B cell (primary cell): Measurements from ENCODE around the gene TMEM115. TPM values are rescaled to one million over a fixed set of nuclear protein-coding genes. Genes with fewer than 3 reads are reported as not detected.

Experiments used
- ATAC-seq: fragments of 200-7000 bp; cut with Tn5 transposase; one replicate; pipeline ENCODE4 v1.10.0; 2021; ENCODE audit warnings: low read depth, mild to moderate bottlenecking, moderate number of reproducible peaks, moderate library complexity
- CTCF ChIA-PET: fragments of 350-600 bp; sonication (Branson Sonifier 250); formaldehyde crosslinking; loops from one replicate; lab custom pipeline; 2021; ENCODE audit warnings: antibody characterized with exemption, inconsistent platforms; lab: Charles Lee
- POLR2A ChIA-PET: fragments of 350-600 bp; sonication (Branson Sonifier 250); formaldehyde crosslinking; loops from one replicate; lab custom pipeline; 2021; ENCODE audit warnings: antibody characterized with exemption; lab: Charles Lee
- DNase-seq: peaks from one replicate; pipeline ENCODE4 v3.0.0; 2013
- H2AFZ ChIP-seq: 2 replicates; pipeline ENCODE4 v1.6.1; 2012; ENCODE audit warnings: mild to moderate bottlenecking, low read depth, low read length; ENCODE audit not compliant: insufficient read depth, poor library complexity, severe bottlenecking
- H3K27ac ChIP-seq, 2 donors: 1 replicate in 1 of 2; 2 replicates in 1 of 2; pipeline ENCODE4 v1.5.1; 2012 to 2013; ENCODE audit warnings: low read length in 2 of 2, mild to moderate bottlenecking in 2 of 2, moderate library complexity in 1 of 2
- H3K27me3 ChIP-seq, 4 experiments: fragments of 200-600 bp in 1 of 4; sonication (generic) in 1 of 4; replicated peaks in 1 of 4; 1 replicate in 2 of 4; 2 replicates in 2 of 4; pipeline versions ENCODE4 v1.6.1 to v1.7.0; 2013 to 2016; ENCODE audit warnings: low read length in 3 of 4, mild to moderate bottlenecking in 2 of 4, mixed read lengths in 1 of 4, moderate library complexity in 1 of 4; ENCODE audit not compliant: insufficient read depth in 4 of 4, control insufficient read depth in 3 of 4; ENCODE audit errors: control extremely low read depth in 1 of 4
- H3K36me3 ChIP-seq, 2 experiments: replicated peaks in 1 of 2; 1 replicate in 1 of 2; 2 replicates in 1 of 2; pipeline versions ENCODE4 v1.6.1 to v1.7.1; 2013; ENCODE audit warnings: low read length in 1 of 2; ENCODE audit not compliant: insufficient read depth in 2 of 2, control insufficient read depth in 1 of 2; ENCODE audit errors: control extremely low read depth in 1 of 2, extremely low read depth in 1 of 2
- H3K4me1 ChIP-seq, 2 donors: fragments of 200-600 bp in 1 of 2; sonication (generic) in 1 of 2; 1 replicate in 1 of 2; 2 replicates in 1 of 2; pipeline versions ENCODE4 v1.5.1 to v1.6.1; 2013 to 2017; ENCODE audit warnings: low read length in 2 of 2; ENCODE audit not compliant: control insufficient read depth in 2 of 2, insufficient read depth in 2 of 2
- H3K4me2 ChIP-seq: replicated peaks from 2 replicates; pipeline ENCODE3; 2012; ENCODE audit warnings: mild to moderate bottlenecking, low read depth, low read length; ENCODE audit not compliant: poor library complexity, severe bottlenecking
- H3K4me3 ChIP-seq, 5 experiments: fragments of 200-600 bp in 1 of 5; sonication (generic) in 1 of 5; 1 replicate in 3 of 5; 2 replicates in 2 of 5; pipeline versions ENCODE4 v1.5.1 to v1.7.0; 2011 to 2016; ENCODE audit warnings: low read length in 4 of 5, mild to moderate bottlenecking in 4 of 5, low read depth in 2 of 5, control low read depth in 1 of 5, moderate library complexity in 1 of 5; ENCODE audit not compliant: insufficient read depth in 1 of 5; ENCODE audit errors: control extremely low read depth in 1 of 5, extremely low read depth in 1 of 5
- H3K79me2 ChIP-seq: fragments of 200-600 bp; sonication (generic); one replicate; pipeline ENCODE4 v1.6.0; 2016; ENCODE audit warnings: low read length; ENCODE audit not compliant: control insufficient read depth, insufficient read depth
- H3K9ac ChIP-seq: fragments of 200-600 bp; sonication (generic); 2 replicates; pipeline ENCODE4 v1.6.1; 2017; ENCODE audit warnings: mild to moderate bottlenecking, low read length, moderate library complexity
- H3K9me3 ChIP-seq, 3 donors: one replicate each; pipeline versions ENCODE4 v1.6.1 to v1.7.1; 2013; ENCODE audit warnings: low read length in 2 of 3; ENCODE audit not compliant: control insufficient read depth in 2 of 3, insufficient read depth in 1 of 3; ENCODE audit errors: control extremely low read depth in 1 of 3
- H4K20me1 ChIP-seq: 2 replicates; pipeline ENCODE4 v1.6.0; 2012; ENCODE audit warnings: mild to moderate bottlenecking, low read length; ENCODE audit not compliant: insufficient read depth, control insufficient read depth, poor library complexity, severe bottlenecking
- H3K27ac Mint-ChIP-seq: one replicate; pipeline ENCODE4 v1.8.0; 2021; ENCODE audit warnings: mixed read lengths
- H3K27me3 Mint-ChIP-seq: one replicate; pipeline ENCODE4 v1.8.0; 2021; ENCODE audit warnings: mixed read lengths
- H3K4me1 Mint-ChIP-seq: one replicate; pipeline ENCODE4 v1.8.0; 2021; ENCODE audit warnings: mixed read lengths
- H3K4me3 Mint-ChIP-seq: one replicate; pipeline ENCODE4 v1.8.0; 2021; ENCODE audit warnings: mixed read lengths
- H3K9me3 Mint-ChIP-seq: one replicate; pipeline ENCODE4 v1.8.0; 2022; ENCODE audit warnings: mixed read lengths; ENCODE audit not compliant: insufficient read depth
- EZH2 ChIP-seq: IDR thresholded peaks from 2 replicates; pipeline ENCODE4 v1.6.1; 2012; ENCODE audit warnings: borderline replicate concordance, low read depth, mild to moderate bottlenecking, moderate library complexity, low read length; ENCODE audit not compliant: insufficient read depth, poor library complexity, severe bottlenecking
- WGBS: methylation state at CpG from one replicate; pipeline ENCODE4 v1.1.5; 2013; ENCODE audit warnings: missing lambda C conversion rate; ENCODE audit not compliant: insufficient coverage; 5-methylcytosine and 5-hydroxymethylcytosine counted together
- intact Hi-C: fragments of 100-400 bp; cut with micrococcal nuclease; formaldehyde crosslinking; loops from one replicate; pipeline ENCODE4 v1.10.0; 2022
- polyA plus RNA-seq: library from polyadenylated mRNA; depleted of rRNA; stranded (reverse); fragments of >200 nt; gene quantifications from 2 replicates; pipeline ENCODE4 v1.2.3, GENCODE V29; 2012
- total RNA-seq, 2 donors: library from RNA; stranded (reverse); fragments of 120-200 nt in 1 of 2; gene quantifications; 1 replicate in 1 of 2; 2 replicates in 1 of 2; pipeline versions ENCODE4 v1.2.3 to v1.2.4, GENCODE V29; 2013 to 2022
- TF ChIP-seq, protein P1 (sequence below): fragments of 200-600 bp; IDR thresholded peaks from one replicate; pipeline ENCODE4 v1.8.0; 2022; ENCODE audit warnings: antibody characterized with exemption, mild to moderate bottlenecking

Gene TMEM115
- total and polyA plus RNA-seq, 2 donors (not counting 1 experiment from before 2014, with no cell fraction given) = 19.8 to 27.2 TPM

DNA sequence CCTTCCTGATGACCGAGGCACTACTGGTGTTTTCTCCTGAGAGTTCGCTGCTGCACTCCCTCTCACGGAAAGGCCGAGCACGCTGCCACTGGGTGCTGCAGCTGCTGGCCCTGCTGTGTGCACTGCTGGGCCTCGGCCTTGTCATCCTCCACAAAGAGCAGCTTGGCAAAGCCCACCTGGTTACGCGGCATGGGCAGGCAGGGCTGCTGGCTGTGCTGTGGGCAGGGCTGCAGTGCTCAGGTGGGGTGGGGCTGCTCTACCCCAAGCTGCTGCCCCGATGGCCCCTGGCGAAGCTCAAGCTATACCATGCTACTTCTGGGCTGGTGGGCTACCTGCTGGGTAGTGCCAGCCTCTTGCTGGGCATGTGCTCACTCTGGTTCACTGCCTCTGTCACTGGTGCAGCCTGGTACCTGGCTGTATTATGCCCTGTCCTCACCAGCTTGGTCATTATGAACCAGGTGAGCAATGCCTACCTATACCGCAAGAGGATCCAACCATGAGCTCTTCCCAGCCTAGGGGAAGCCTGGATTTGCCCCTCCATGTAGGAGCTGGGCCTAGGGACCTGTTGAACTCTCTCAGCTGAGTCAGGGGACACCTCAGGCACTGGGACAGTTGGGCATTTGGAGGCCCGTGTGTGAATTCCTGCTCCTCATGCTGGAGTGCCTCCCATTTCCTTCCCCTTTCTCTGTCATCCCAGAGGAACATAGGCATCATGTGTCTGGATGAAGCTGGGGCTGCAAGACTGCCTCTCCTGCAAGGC is 5.9 kb downstream of the TMEM115 start:
- Histone ChIP-seq H3K79me2 (peaks cover 77% of the 10 kb centered on the region), H3K36me3 (peaks cover 5 to 55% of the 10 kb centered on the region in 2 experiments), H3K4me1 (peaks cover 44 to 52% of the 10 kb centered on the region in 2 donors), H3K9me3 (no peaks in the 10 kb centered on the region), H4K20me1 (peaks cover 84% of the 10 kb centered on the region), H3K9ac (no peak overlapping the region), H3K27me3 (no peaks in the 10 kb centered on the region), H3K27ac (no peak overlapping the region), H3K4me2 (no peak overlapping the region), H2AFZ (no peak overlapping the region), H3K4me3 (no peak overlapping the region)
- no peak overlapping the region for H3K4me3 Mint-ChIP-seq
- H3K4me1 Mint-ChIP-seq = peaks cover 61% of the 10 kb centered on the region
- whole genome bisulfite sequencing = 97% methylated on average over 11 of the region's 12 CpGs
- ATAC-seq (no peak), DNase-seq (no peak)
- TF ChIP-seq, protein P1, sequence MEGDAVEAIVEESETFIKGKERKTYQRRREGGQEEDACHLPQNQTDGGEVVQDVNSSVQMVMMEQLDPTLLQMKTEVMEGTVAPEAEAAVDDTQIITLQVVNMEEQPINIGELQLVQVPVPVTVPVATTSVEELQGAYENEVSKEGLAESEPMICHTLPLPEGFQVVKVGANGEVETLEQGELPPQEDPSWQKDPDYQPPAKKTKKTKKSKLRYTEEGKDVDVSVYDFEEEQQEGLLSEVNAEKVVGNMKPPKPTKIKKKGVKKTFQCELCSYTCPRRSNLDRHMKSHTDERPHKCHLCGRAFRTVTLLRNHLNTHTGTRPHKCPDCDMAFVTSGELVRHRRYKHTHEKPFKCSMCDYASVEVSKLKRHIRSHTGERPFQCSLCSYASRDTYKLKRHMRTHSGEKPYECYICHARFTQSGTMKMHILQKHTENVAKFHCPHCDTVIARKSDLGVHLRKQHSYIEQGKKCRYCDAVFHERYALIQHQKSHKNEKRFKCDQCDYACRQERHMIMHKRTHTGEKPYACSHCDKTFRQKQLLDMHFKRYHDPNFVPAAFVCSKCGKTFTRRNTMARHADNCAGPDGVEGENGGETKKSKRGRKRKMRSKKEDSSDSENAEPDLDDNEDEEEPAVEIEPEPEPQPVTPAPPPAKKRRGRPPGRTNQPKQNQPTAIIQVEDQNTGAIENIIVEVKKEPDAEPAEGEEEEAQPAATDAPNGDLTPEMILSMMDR = no peak
- no peak for TF ChIP-seq EZH2
- ChIA-PET CTCF (interaction anchor here (0.9 to 2.3 kb wide), 4 partner anchors 12 to 189 kb away, joined by 3 to 10 read pairs (median 8); partner anchors contain the start of gene IFRD2), POLR2A (interaction anchor here (0.7 to 7.4 kb wide), 3 partner anchors 14 to 214 kb away, joined by 4 to 96 read pairs (median 10); partner anchors contain the start of genes C3orf18 and RASSF1)
- intact Hi-C loops = no loop called here
- no peaks in the 10 kb centered on the region for H3K27me3 Mint-ChIP-seq
- H3K27ac Mint-ChIP-seq = peak overlapping the region; percentile 59
- H3K9me3 Mint-ChIP-seq = no peaks in the 10 kb centered on the region

DNA sequence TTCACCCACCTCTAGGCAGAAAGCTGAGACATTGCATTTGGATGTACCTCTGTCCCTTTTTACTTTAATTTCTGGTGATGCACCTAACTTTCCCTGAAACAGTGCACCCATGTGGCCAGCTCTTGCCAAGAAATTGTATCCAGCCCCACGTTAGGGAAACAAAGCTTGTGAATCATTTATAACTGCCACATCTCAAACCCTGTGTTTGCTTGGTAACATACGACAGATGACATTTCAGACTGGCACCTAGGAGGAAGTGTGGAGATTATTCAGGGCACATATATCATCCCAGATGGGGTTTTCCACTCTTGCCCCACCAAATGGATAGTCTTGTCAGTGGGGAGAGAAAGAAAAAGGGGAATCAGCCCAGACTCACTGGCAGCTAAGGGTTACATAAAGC is 6.5 kb downstream of the TMEM115 start:
- Histone ChIP-seq H3K4me1 (peaks cover 38 to 46% of the 10 kb centered on the region in 2 donors), H3K27ac (no peak overlapping the region)
- H3K4me1 Mint-ChIP-seq = peaks cover 57% of the 10 kb centered on the region

More for the DNA sequence above, 6.5 kb downstream of the TMEM115 start:
- H3K27ac Mint-ChIP-seq = no peak overlapping the region
- no peak overlapping the region for H3K4me2 ChIP-seq
- no peak overlapping the region for H3K9ac ChIP-seq
- no peaks in the 10 kb centered on the region for H3K27me3 Mint-ChIP-seq
- DNase-seq (no peak), ATAC-seq (no peak)
- H3K9me3 ChIP-seq = no peaks in the 10 kb centered on the region
- peaks cover 79% of the 10 kb centered on the region for H4K20me1 ChIP-seq
- peaks cover 5 to 61% of the 10 kb centered on the region in 2 experiments for H3K36me3 ChIP-seq
- CTCF ChIA-PET = interaction anchor here (0.7 to 2.3 kb wide), 5 partner anchors 12 to 190 kb away, joined by 3 to 10 read pairs (median 5); partner anchors contain the start of gene IFRD2
- POLR2A ChIA-PET = interaction anchor here (0.7 to 7.4 kb wide), 4 partner anchors 13 to 214 kb away, joined by 4 to 96 read pairs (median 10); partner anchors contain the start of genes C3orf18 and RASSF1
- WGBS = no CpG with 5 or more reads among the region's 2 CpGs
- H2AFZ ChIP-seq = no peak overlapping the region
- no peaks in the 10 kb centered on the region for H3K9me3 Mint-ChIP-seq
- H3K4me3 ChIP-seq = no peak overlapping the region
- TF ChIP-seq EZH2 = no peak
- TF ChIP-seq, protein P1 = no peak
- no peaks in the 10 kb centered on the region for H3K27me3 ChIP-seq
- peaks cover 77% of the 10 kb centered on the region for H3K79me2 ChIP-seq
- intact Hi-C loops = no loop called here
- H3K4me3 Mint-ChIP-seq = peak overlapping the region; percentile 12
